Measurements from ENCODE around the gene TCHHL1. TPM values are rescaled to one million over a fixed set of nuclear protein-coding genes. Genes with fewer than 3 reads are reported as not detected.

TCHHL1 gene
- total RNA-seq, 1 experiment from 2014 or later, result not detected

- no peak overlapping the region for H2BK20ac ChIP-seq (ENCODE audit: low read depth, low read length, poor library complexity, severe bottlenecking)
- no peak overlapping the region for H2BK15ac ChIP-seq (ENCODE audit: low read depth, low read length)
- H2AFZ ChIP-seq (ENCODE audit: low read length), result no peak overlapping the region
- Mint-ChIP-seq H3K27me3 (ENCODE audit: low read depth) (peaks cover under 1% of the 10 kb centered on the region), H3K4me3 (no peak overlapping the region), H3K4me1 (no peaks in the 10 kb centered on the region), H3K27ac (no peak overlapping the region), H3K9me3 (peaks cover 12 to 18% of the 10 kb centered on the region in 2 experiments), H3K36me3 (ENCODE audit: insufficient read depth in 1 of 3, low read depth in 3 of 3) (peaks cover 0 to 12% (median 3%) of the 10 kb centered on the region in 3 experiments; a peak in 4 of 7 replicates)
- H3K23ac ChIP-seq (ENCODE audit: insufficient read length, low read depth, low read length), result no peak overlapping the region
- H2BK12ac ChIP-seq (ENCODE audit: insufficient read length, low read depth, low read length), result no peak overlapping the region
- no peak overlapping the region for H4K91ac ChIP-seq (ENCODE audit: insufficient read length, low read depth, low read length)
- peak overlapping the region; percentile 18 for H3K4me2 ChIP-seq (ENCODE audit: insufficient read depth, insufficient read length, low read length)
- no peak overlapping the region for H4K8ac ChIP-seq (replicated peaks; ENCODE audit: insufficient read length, low read depth, low read length)
- no peak overlapping the region for H3K56ac ChIP-seq (ENCODE audit: insufficient read length, low read depth, low read length)
- H3K9ac ChIP-seq (ENCODE audit: extremely low read depth, insufficient read length, low read length), result no peak overlapping the region
- no peak overlapping the region for H2BK120ac ChIP-seq (ENCODE audit: low read depth, low read length, poor library complexity, severe bottlenecking)
- no peaks in the 10 kb centered on the region for H3K79me1 ChIP-seq (ENCODE audit: insufficient read depth, low read depth, low read length, poor library complexity, severe bottlenecking)
- no peaks in the 10 kb centered on the region for H3K4me1 ChIP-seq (ENCODE audit: insufficient read depth, low read length)
- no peaks in the 10 kb centered on the region for H4K20me1 ChIP-seq (ENCODE audit: control insufficient read depth, insufficient read depth, insufficient read length)
- H3K23me2 ChIP-seq (ENCODE audit: insufficient read length, low read depth, low read length, poor library complexity, severe bottlenecking), result peaks cover 3% of the 10 kb centered on the region
- H3K18ac ChIP-seq (ENCODE audit: insufficient read length, low read depth, low read length), result peak overlapping the region; percentile 16
- no peak overlapping the region for H3K27ac ChIP-seq (ENCODE audit: insufficient read length, low read depth, low read length)
- H3K79me2 ChIP-seq (ENCODE audit: insufficient read depth, low read length), result no peaks in the 10 kb centered on the region
- no CpG with 5 or more reads among the region's 31 CpGs for WGBS (ENCODE audit: extremely low coverage, insufficient read length, low lambda C conversion rate)
- H4K5ac ChIP-seq (ENCODE audit: insufficient read length, low read depth, low read length), result no peak overlapping the region
- H3K27me3 ChIP-seq (ENCODE audit: insufficient read depth, low read length), result peaks cover 68% of the 10 kb centered on the region
- H3K9me3 ChIP-seq (ENCODE audit: control insufficient read depth, low read depth, low read length), result no peaks in the 10 kb centered on the region
- H2BK5ac ChIP-seq (ENCODE audit: insufficient read length, low read length), result no peak overlapping the region
- no peak for TF ChIP-seq CTCF (conservative IDR thresholded peaks at IDR 0.05)
- H3T11ph ChIP-seq (ENCODE audit: low read length), result no peak overlapping the region
- H2AK5ac ChIP-seq (ENCODE audit: insufficient read length, low read length), result no peak overlapping the region
- DNase-seq, result peak; percentile 73
- H3K4ac ChIP-seq (ENCODE audit: low read depth, low read length), result no peak overlapping the region
- H3K14ac ChIP-seq (ENCODE audit: insufficient read depth, low read length), result peak overlapping the region; percentile 62; the same call in 1 of the 2 replicates
These were observed 21.5 kb upstream of the TCHHL1 start for GRCh38 chr1:152110365-152110859.
